ENCODE results near the gene ZNF837.
"Not testable (repeated sequence)": the region's sequence is repeated elsewhere in the genome, so short reads cannot be mapped to it uniquely, and the experiment has no call there.

ZNF837 gene

DNA sequence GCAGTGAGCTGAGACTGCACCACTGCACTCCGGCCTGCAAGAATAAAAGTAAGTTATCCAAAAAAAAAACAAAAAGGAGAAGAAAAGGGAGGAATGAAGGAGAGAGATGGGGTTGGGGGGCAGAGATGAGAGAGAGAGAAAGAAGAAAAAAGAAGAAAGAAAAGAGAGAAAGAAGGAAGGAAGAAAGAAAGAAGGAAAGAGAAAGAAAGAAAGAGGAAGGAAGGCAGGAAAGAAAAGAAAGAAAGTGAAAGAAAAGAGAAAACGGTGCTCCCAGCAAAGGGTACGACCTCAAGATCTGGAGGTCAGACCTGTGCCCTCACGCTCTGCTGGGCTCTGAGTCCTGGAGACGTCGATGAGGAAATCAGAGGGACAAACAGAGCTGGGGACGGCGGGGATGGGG, 31.2 kb downstream of the ZNF837 start:
- no peak for DNase-seq

GRCh38 chr19:58348080-58348479, 32.8 kb downstream of the ZNF837 start:
- DNase-seq, result not testable (repeated sequence)

GRCh38 chr19:58346961-58347929, 33.6 kb downstream of the ZNF837 start:
- peak; percentile 33 to 56 for DNase-seq

- DNase-seq, result no peak
Measured at GRCh38 chr19:58345558-58345957, 35.3 kb downstream of the ZNF837 start.

GRCh38 chr19:58338825-58339558, 41.8 kb downstream of the ZNF837 start:
- no peak for DNase-seq

DNA sequence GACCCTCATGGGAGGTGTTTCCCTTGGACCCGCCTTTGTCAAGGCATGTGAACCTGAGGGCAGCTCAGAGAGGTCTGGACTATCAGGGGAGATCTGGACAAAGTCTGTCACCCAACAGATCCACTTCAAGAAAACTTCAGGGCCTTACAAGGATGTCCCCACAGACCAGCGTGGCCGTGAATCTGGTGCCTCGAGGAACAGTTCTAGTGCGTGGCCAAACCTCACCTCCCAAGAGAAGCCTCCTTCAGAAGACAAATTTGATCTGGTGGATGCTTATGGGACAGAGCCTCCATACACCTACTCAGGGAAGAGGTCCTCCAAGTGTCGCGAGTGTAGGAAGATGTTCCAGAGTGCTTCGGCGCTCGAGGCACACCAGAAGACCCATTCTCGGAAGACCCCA, 42.5 kb downstream of the ZNF837 start:
- no peak for DNase-seq

DNA sequence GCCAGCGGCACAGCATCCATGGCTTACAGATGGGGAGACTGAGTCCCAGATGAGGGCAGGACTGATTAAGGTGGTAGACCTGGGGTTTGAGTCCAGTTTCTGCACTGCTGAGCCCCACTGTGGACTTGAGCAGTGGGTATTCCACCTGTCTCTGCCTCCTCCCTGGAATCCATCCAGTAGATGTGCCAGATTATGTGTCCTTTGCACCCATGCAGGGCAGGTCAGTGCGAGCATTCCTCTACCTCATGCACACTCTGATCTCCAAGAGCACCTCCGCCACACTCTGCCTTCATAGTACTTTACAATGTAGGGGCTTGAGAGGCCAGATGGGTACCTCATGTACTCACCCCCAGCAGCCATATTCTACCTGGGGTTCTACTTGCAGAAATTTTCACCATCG, 44.0 kb downstream of the ZNF837 start:
- no peak for DNase-seq

DNA sequence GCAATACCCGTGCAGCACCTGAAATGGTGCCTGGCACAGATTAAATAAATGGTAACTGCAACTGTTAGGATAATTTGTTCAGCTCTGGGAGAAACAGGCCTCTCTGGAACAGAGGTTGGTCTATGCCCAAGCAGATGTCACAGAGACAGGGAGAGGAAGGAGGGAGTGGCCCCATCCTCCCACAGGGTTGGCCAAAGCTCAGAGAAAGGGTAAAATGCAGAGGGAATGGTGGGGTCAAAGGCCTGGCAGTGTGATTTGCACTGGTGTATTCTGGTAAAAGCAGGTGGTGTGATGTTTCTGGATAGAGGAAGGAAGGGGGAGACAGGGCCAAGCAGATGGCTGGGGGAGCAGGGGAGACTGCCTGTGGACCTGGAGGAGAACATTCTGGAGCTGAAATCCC, 44.6 kb downstream of the ZNF837 start:
- no peak for DNase-seq

- no peak for DNase-seq
Measured at GRCh38 chr19:58335630-58336029, 45.2 kb downstream of the ZNF837 start.

GRCh38 chr19:58334691-58335249, 46.1 kb downstream of the ZNF837 start:
- DNase-seq, result no peak

DNA sequence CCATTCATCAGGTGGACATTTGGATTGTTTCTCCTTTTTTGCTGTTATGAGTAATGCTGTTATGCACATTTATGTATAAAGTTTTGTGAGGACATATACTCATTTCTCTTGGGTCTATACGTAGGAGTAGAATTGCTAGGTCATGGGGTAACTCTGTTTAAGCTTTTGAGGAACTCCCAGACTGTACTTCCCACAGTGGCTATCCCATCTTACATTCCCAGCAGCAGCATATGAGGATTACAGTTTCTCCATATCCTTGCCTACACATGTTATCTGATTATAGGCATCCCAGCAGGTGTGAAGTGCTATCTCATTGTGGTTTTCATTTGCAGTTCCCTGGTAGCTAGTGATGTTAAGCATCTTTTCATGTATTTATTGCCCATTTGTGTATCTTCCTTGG, 48.1 kb downstream of the ZNF837 start:
- DNase-seq, result no peak

DNA sequence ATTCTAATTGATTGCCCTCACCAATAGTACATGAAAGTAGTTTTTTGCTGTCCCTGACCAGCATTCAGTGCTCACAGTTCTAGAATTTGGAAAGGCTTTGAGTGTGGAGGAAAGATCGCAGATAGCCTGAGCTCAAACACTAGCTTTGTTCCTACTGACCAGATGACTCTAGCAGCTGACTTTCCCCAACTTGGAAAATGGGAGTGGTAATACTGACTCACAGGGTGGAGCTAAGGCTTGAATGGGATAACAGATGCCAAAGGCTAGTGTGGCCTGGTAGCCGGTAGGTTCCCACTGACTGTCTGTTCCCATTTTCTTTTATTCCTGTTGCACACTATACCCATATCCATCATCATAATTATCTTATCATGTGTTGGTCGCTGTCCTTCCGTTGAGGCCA, 50.4 kb downstream of the ZNF837 start:
- no peak for DNase-seq

DNA sequence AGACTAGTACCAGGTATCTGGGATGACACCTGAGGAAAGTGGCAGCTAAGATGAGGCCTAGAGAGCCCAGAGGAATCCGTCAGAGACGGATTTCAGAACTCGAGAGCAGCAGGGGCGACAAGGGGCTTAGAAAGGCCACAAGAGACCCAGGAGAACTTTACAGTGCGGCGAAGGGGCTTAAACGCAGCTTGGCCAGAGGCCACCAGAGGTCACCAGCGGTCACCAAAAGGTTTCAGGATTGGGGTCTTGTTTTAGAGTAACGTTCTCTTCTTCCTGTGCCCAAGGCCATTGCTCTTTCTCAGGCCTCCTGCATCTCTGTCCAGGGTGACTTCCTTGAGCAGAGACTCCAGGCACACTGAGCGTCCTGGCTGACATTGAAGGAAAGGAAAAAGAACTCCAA, 51.8 kb downstream of the ZNF837 start:
- no peak for DNase-seq

DNA sequence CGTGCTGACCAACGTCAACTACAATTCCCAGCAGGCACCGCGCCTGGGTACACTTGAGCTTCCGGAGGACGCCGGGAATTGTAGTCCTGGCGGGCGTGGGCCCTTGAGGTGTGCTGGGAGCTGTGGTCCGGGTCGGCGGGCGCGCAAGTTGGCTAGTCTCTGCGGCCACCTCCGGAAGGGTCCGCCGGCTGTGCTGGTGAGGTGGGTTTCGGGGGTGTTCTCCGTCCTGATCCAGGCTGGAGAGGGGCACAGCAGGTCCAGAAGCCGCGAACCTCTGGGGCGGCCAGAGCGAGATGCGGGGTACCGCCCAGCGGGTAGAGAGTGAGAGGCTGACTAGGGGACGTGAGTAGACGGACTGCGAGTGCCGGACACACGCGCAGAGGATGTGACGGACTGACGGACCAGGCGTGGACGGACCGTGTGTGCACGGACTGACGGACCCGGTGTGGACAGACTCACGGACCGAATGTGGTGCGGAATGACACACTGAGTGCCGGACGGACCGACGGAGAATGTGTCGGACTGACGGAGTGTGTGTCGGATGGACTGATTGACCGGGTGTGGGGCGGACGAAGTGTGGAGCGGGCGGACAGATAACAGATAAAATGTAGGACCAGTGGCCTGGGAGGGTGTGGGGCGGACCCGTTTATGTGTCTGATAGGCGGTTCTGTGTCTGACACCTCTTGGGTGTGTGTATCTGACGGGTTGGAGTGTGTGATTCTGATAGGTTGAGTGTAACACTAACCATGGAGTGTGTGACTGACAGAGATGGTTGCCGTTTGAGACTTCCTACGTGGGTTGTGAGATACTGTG, 53.7 kb downstream of the ZNF837 start, which contains the start of gene ZSCAN22:
Gene ZSCAN22, plus strand, starts transcription at position 81 of the 813 bp plus-strand sequence. CDS start 7,809 bp downstream, outside the sequence.
- peak; percentile 90 to 95 for DNase-seq

DNA sequence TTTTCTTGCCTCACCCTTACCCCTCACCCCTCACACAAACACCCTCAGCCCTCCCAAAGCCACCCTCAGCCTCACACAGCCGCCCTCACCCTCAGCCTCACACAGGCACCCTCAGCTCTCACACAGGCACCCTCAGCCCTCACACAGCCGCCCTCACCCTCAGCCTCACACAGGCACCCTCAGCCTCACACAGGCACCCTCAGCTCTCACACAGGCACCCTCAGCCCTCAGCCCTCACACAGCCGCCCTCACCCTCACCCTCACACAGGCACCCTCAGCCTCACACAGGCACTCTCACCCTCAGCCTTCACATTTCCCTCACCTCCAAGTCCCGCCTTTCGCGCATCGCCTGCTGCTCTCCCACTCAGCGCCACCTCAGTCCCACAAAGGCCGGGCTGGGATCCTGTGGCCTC, 54.3 kb downstream of the ZNF837 start:
- no peak for DNase-seq

GRCh38 chr19:58325311-58326022, 55.4 kb downstream of the ZNF837 start:
- no peak for DNase-seq

DNA sequence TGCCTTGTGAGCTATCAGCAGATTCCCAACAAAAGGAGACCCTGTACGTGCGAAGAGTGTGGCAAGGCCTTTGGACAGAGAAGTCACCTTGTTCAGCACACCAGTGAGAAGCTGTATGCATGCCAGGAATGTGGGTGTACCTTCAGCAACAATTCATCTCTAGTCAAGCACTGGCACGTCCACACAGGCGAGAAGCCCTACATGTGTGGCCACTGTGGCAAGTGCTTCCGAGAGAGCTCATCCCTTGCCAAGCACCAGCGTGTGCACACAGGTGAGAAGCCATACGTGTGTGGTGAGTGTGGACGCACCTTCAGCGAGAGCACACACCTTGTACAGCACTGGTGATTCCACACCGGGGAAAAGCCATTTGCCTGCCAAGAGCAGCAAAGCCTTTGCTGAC, 61.6 kb downstream of the ZNF837 start:
- no peak for DNase-seq

- no peak for DNase-seq
Measured at GRCh38 chr19:58318297-58318696, 62.5 kb downstream of the ZNF837 start.
